CD1c-positive myeloid dendritic cell (primary cell): Measurements from ENCODE around the gene PPIL6.
"Not testable (repeated sequence)": the region's sequence is repeated elsewhere in the genome, so short reads cannot be mapped to it uniquely, and the experiment has no call there.

Source experiments
- DNase-seq: peaks from one replicate; pipeline ENCODE4 v3.0.0-alpha.2; 2016; ENCODE audit errors: extremely low spot score

PPIL6 gene

GRCh38 chr6:109396046-109396718 lies 44.2 kb downstream of the PPIL6 start:
- DNase-seq, result peak; percentile 25

- DNase-seq, result no peak
These were observed 46.5 kb downstream of the PPIL6 start for GRCh38 chr6:109393886-109394281.

GRCh38 chr6:109393157-109393885 lies 47.1 kb downstream of the PPIL6 start:
- DNase-seq, result no peak

GRCh38 chr6:109389650-109390274 lies 50.7 kb downstream of the PPIL6 start:
- DNase-seq, result no peak

GRCh38 chr6:109388265-109388664 lies 52.2 kb downstream of the PPIL6 start:
- no peak for DNase-seq

GRCh38 chr6:109383438-109383940 lies 56.9 kb downstream of the PPIL6 start:
- peak; percentile 46 for DNase-seq

- peak; percentile 96 for DNase-seq
These were observed 57.6 kb downstream of the PPIL6 start for GRCh38 chr6:109382576-109383437.

GRCh38 chr6:109381747-109382575 lies 58.5 kb downstream of the PPIL6 start, which contains the start of gene CD164:
CD164 (minus strand) TSS chr6:109382467; CDS start chr6:109382378, 89 bp downstream.
- peak; percentile 98 for DNase-seq

GRCh38 chr6:109381061-109381746 lies 59.2 kb downstream of the PPIL6 start:
- peak; percentile 64 for DNase-seq

GRCh38 chr6:109379711-109380110 lies 60.7 kb downstream of the PPIL6 start:
- no peak for DNase-seq

- no peak for DNase-seq
These were observed 62.7 kb downstream of the PPIL6 start for GRCh38 chr6:109377717-109378116.

- DNase-seq, result no peak
These were observed 66.0 kb downstream of the PPIL6 start for GRCh38 chr6:109374326-109374892.

- peak; percentile 94 for DNase-seq
These were observed 66.7 kb downstream of the PPIL6 start for GRCh38 chr6:109373762-109374161.

GRCh38 chr6:109373331-109373730 lies 67.1 kb downstream of the PPIL6 start:
- DNase-seq, result no peak

- peak; percentile 81 for DNase-seq
These were observed 68.3 kb downstream of the PPIL6 start for GRCh38 chr6:109372130-109372529.

- DNase-seq, result no peak
These were observed 69.6 kb downstream of the PPIL6 start for GRCh38 chr6:109370792-109371191.

GRCh38 chr6:109370336-109370735 lies 70.1 kb downstream of the PPIL6 start:
- no peak for DNase-seq

- DNase-seq, result no peak
These were observed 70.7 kb downstream of the PPIL6 start for GRCh38 chr6:109369728-109370127.

GRCh38 chr6:109364382-109365078 lies 75.9 kb downstream of the PPIL6 start:
- DNase-seq, result not testable (repeated sequence)
